GM19324 (cell line): ENCODE data around the gene IQSEC3.
"Not testable (repeated sequence)": the region's sequence is repeated elsewhere in the genome, so short reads cannot be mapped to it uniquely, and the experiment has no call there.

ENCODE experiments used
- ATAC-seq: cut with Tn5 transposase; IDR thresholded peaks from one replicate; pipeline ENCODE4 v1.9.1; 2021; ENCODE audit warnings: mild to moderate bottlenecking, moderate library complexity; ENCODE audit not compliant: unreplicated experiment, low FRiP score

Gene IQSEC3

GRCh38 chr12:133616-134232, 67.2 kb downstream of the IQSEC3 start:
- not testable (repeated sequence) for ATAC-seq

- no peak for ATAC-seq
These were observed 68.6 kb downstream of the IQSEC3 start for GRCh38 chr12:135138-135537.

GRCh38 chr12:138171-138897, 71.8 kb downstream of the IQSEC3 start:
- ATAC-seq: no peak

- ATAC-seq: no peak
These were observed 72.4 kb downstream of the IQSEC3 start for GRCh38 chr12:138898-139534.

- no peak for ATAC-seq
These were observed 73.0 kb downstream of the IQSEC3 start for GRCh38 chr12:139585-139984.

- no peak for ATAC-seq
These were observed 73.6 kb downstream of the IQSEC3 start for GRCh38 chr12:140162-140561.

- no peak for ATAC-seq
These were observed 77.5 kb downstream of the IQSEC3 start for GRCh38 chr12:143964-144649.

GRCh38 chr12:144650-145284, 78.2 kb downstream of the IQSEC3 start:
- no peak for ATAC-seq

GRCh38 chr12:145369-145960, 78.9 kb downstream of the IQSEC3 start:
- ATAC-seq: no peak

GRCh38 chr12:147242-147641, 80.7 kb downstream of the IQSEC3 start:
- no peak for ATAC-seq

GRCh38 chr12:148676-149416, 82.3 kb downstream of the IQSEC3 start:
- ATAC-seq: no peak

- no peak for ATAC-seq
These were observed 85.0 kb downstream of the IQSEC3 start for GRCh38 chr12:151579-151978.

GRCh38 chr12:152440-152839, 85.9 kb downstream of the IQSEC3 start:
- no peak for ATAC-seq

- no peak for ATAC-seq
These were observed 86.6 kb downstream of the IQSEC3 start for GRCh38 chr12:153080-153746.

GRCh38 chr12:154058-154457, 87.5 kb downstream of the IQSEC3 start:
- no peak for ATAC-seq

- ATAC-seq: no peak
These were observed 88.4 kb downstream of the IQSEC3 start for GRCh38 chr12:155006-155405.

GRCh38 chr12:155646-156045, 89.1 kb downstream of the IQSEC3 start:
- ATAC-seq: no peak

- ATAC-seq: no peak
These were observed 90.4 kb downstream of the IQSEC3 start for GRCh38 chr12:156945-157344.

- ATAC-seq: no peak
These were observed 91.1 kb downstream of the IQSEC3 start for GRCh38 chr12:157644-158043.
